Neural crest cell (in vitro differentiated cells): ENCODE results near the gene SLC5A11. TPM values are rescaled to one million over a fixed set of nuclear protein-coding genes. Genes with fewer than 3 reads are reported as not detected.

ENCODE experiments used
- DNase-seq: peaks from one replicate; pipeline ENCODE4 v3.0.0; 2021; ENCODE audit warnings: low read depth, mixed read lengths, low spot score
- H3K27ac Mint-ChIP-seq: one replicate; pipeline ENCODE4 v1.8.0; 2021; ENCODE audit warnings: mild to moderate bottlenecking, mixed read lengths; ENCODE audit not compliant: unreplicated experiment
- H3K27me3 Mint-ChIP-seq: 2 replicates; pipeline ENCODE4 v1.8.0; 2021; ENCODE audit warnings: low read depth, mild to moderate bottlenecking, mixed read lengths
- H3K36me3 Mint-ChIP-seq: 2 replicates; pipeline ENCODE4 v1.8.0; 2021; ENCODE audit warnings: low read depth, mild to moderate bottlenecking, mixed read lengths
- H3K4me1 Mint-ChIP-seq: 2 replicates; pipeline ENCODE4 v1.8.0; 2021; ENCODE audit warnings: mixed read lengths
- H3K4me3 Mint-ChIP-seq: one replicate; pipeline ENCODE4 v1.8.0; 2021; ENCODE audit warnings: mild to moderate bottlenecking, mixed read lengths
- H3K9me3 Mint-ChIP-seq: 2 replicates; pipeline ENCODE4 v1.8.0; 2021; ENCODE audit warnings: mixed read lengths
- CTCF ChIP-seq: fragments of 200-600 bp; sonication (generic); conservative IDR thresholded peaks from 2 replicates; pipeline ENCODE4 v1.5.0; 2021; ENCODE audit warnings: antibody characterized with exemption, mild to moderate bottlenecking
- total RNA-seq: library from RNA; stranded (reverse); gene quantifications from 2 replicates; pipeline ENCODE4 v1.2.1, GENCODE V29; 2021

SLC5A11 gene
- total RNA-seq, 1 donor from 2014 or later: not detected

DNA sequence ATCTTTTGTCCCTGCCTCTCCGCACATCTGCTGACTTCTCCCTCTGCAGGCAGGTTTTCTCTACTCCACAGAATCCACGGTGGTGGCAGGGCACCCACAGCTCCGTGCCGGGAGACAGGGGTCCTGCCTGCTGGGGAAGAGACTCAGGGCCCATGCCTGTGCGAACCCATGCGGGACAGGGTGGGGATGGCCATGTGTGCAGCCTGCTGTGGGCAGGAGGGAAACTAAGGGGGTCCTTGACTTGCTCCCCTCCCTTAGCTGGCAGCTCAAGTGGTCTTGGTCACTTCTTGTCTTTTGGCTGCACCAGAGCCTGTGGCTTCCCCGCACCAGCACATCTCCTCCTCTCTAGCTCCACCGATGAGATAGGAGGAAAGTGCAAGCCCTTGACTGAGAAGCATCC lies 69.8 kb downstream of the SLC5A11 start:
- DNase-seq: no peak
- H3K9me3 Mint-ChIP-seq: no peaks in the 10 kb centered on the region
- no peaks in the 10 kb centered on the region for H3K27me3 Mint-ChIP-seq
- peak overlapping the region; percentile 57 for H3K27ac Mint-ChIP-seq
- peaks cover 12% of the 10 kb centered on the region for H3K36me3 Mint-ChIP-seq
- no peaks in the 10 kb centered on the region for H3K4me1 Mint-ChIP-seq
- no peak overlapping the region for H3K4me3 Mint-ChIP-seq
- TF ChIP-seq CTCF: no peak

GRCh38 chr16:24917236-24917635 lies 71.5 kb downstream of the SLC5A11 start:
- Mint-ChIP-seq H3K27ac (no peak overlapping the region), H3K4me1 (peaks cover 4% of the 10 kb centered on the region), H3K9me3 (no peaks in the 10 kb centered on the region), H3K27me3 (no peaks in the 10 kb centered on the region), H3K36me3 (peaks cover 25% of the 10 kb centered on the region), H3K4me3 (no peak overlapping the region)
- no peak for DNase-seq
- TF ChIP-seq CTCF: no peak

- Mint-ChIP-seq H3K4me1 (peaks cover 4% of the 10 kb centered on the region), H3K9me3 (no peaks in the 10 kb centered on the region), H3K27ac (no peak overlapping the region), H3K4me3 (no peak overlapping the region), H3K27me3 (no peaks in the 10 kb centered on the region), H3K36me3 (peaks cover 25% of the 10 kb centered on the region)
- no peak for TF ChIP-seq CTCF
- no peak for DNase-seq
These were observed 72.1 kb downstream of the SLC5A11 start for GRCh38 chr16:24917891-24918290.

DNA sequence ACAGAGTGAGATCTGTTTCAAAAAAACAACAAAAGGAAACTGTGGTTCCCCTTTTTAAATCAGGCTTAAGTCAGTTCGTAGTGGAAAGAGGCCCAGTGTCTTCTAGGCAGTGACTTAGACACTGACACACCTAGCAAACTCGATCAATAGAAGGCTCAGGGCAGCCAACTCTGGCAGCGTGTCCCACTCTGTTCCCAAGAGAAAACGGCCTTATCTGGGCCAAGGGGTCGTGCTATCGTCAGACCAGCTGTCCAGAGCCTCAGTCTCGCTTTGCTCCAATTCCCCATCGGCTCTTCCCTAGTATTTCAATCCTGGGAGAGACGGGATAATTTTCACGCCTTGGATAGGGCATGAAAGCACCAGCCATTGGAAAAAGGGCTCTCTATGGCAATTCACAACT lies 72.9 kb downstream of the SLC5A11 start:
- Mint-ChIP-seq H3K4me3 (no peak overlapping the region), H3K36me3 (peaks cover 25% of the 10 kb centered on the region), H3K27ac (no peak overlapping the region), H3K4me1 (peaks cover 4% of the 10 kb centered on the region), H3K27me3 (no peaks in the 10 kb centered on the region), H3K9me3 (no peaks in the 10 kb centered on the region)
- no peak for TF ChIP-seq CTCF
- DNase-seq: no peak

- Mint-ChIP-seq H3K4me1 (peaks cover 4% of the 10 kb centered on the region), H3K9me3 (no peaks in the 10 kb centered on the region), H3K27ac (no peak overlapping the region), H3K36me3 (peaks cover 25% of the 10 kb centered on the region), H3K27me3 (no peaks in the 10 kb centered on the region), H3K4me3 (no peak overlapping the region)
- TF ChIP-seq CTCF: no peak
- no peak for DNase-seq
These were observed 73.8 kb downstream of the SLC5A11 start for GRCh38 chr16:24919536-24919935.

- H3K36me3 Mint-ChIP-seq: peaks cover 21% of the 10 kb centered on the region
- no peak overlapping the region for H3K4me3 Mint-ChIP-seq
- no peaks in the 10 kb centered on the region for H3K27me3 Mint-ChIP-seq
- H3K27ac Mint-ChIP-seq: no peak overlapping the region
- peaks cover 4% of the 10 kb centered on the region for H3K4me1 Mint-ChIP-seq
- H3K9me3 Mint-ChIP-seq: no peaks in the 10 kb centered on the region
- no peak for DNase-seq
- TF ChIP-seq CTCF: no peak
These were observed 74.8 kb downstream of the SLC5A11 start for GRCh38 chr16:24920568-24920967.
